GM21515 (cell line): ENCODE measurements around the gene COL27A1.

Experiments used
- ATAC-seq: cut with Tn5 transposase; IDR thresholded peaks from one replicate; pipeline ENCODE4 v1.9.1; 2021; ENCODE audit not compliant: unreplicated experiment

COL27A1 gene

GRCh38 chr9:114348261-114348905 lies 193.0 kb downstream of the COL27A1 start:
- ATAC-seq, result no peak

- peak; percentile 67 for ATAC-seq
Measured at GRCh38 chr9:114348906-114349482, 193.7 kb downstream of the COL27A1 start.

GRCh38 chr9:114349713-114350480 lies 194.6 kb downstream of the COL27A1 start:
- no peak for ATAC-seq

- ATAC-seq, result no peak
Measured at GRCh38 chr9:114350636-114351401, 195.5 kb downstream of the COL27A1 start.

GRCh38 chr9:114351932-114352331 lies 196.6 kb downstream of the COL27A1 start:
- no peak for ATAC-seq

GRCh38 chr9:114355821-114356220 lies 200.5 kb downstream of the COL27A1 start:
- ATAC-seq, result no peak

- no peak for ATAC-seq
Measured at GRCh38 chr9:114356792-114357191, 201.5 kb downstream of the COL27A1 start.

GRCh38 chr9:114357360-114357759 lies 202.0 kb downstream of the COL27A1 start:
- ATAC-seq, result no peak

- no peak for ATAC-seq
Measured at GRCh38 chr9:114357911-114358328, 202.6 kb downstream of the COL27A1 start.

GRCh38 chr9:114359801-114360200 lies 204.5 kb downstream of the COL27A1 start:
- ATAC-seq, result no peak

- no peak for ATAC-seq
Measured at GRCh38 chr9:114361542-114361941, 206.2 kb downstream of the COL27A1 start.
